HCT116 (cell line): ENCODE measurements around the gene CELA2A.

Source experiments
- CTCF ChIP-seq, 3 experiments: fragments of 200-600 bp in 1 of 3; sonication (generic) in 1 of 3; IDR thresholded peaks in 2 of 3; conservative IDR thresholded peaks in 1 of 3; 2 replicates each; pipeline ENCODE4 v1.5.1; 2012 to 2017; ENCODE audit warnings: low read depth in 2 of 3, low read length in 2 of 3, antibody characterized with exemption in 1 of 3, borderline replicate concordance in 1 of 3, control low read depth in 1 of 3, mild to moderate bottlenecking in 1 of 3, mixed read lengths in 1 of 3, mixed run types in 1 of 3, moderate library complexity in 1 of 3; ENCODE audit not compliant: insufficient read depth in 1 of 3
- EZH2 ChIP-seq: fragments of 200-600 bp; sonication (generic); IDR thresholded peaks from 2 replicates; pipeline ENCODE4 v1.6.1; 2017; ENCODE audit warnings: antibody characterized with exemption, mixed run types
- EZH2phosphoT487 ChIP-seq: fragments of 200-600 bp; IDR thresholded peaks from 2 replicates; pipeline ENCODE4 v1.6.1; 2018; ENCODE audit warnings: antibody characterized with exemption, borderline replicate concordance
- POLR2A ChIP-seq: IDR thresholded peaks from 2 replicates; pipeline ENCODE4 v1.7.0; 2011; ENCODE audit warnings: borderline replicate concordance; ENCODE audit not compliant: insufficient read depth, insufficient read length; ENCODE audit errors: extremely low read depth
- ZNF274 ChIP-seq: fragments of 200-500 bp; sonication (Bioruptor generic); IDR thresholded peaks from 2 replicates; pipeline ENCODE4 v1.6.1; 2014; ENCODE audit warnings: mild to moderate bottlenecking, low read depth, low read length, inconsistent platforms
- TF ChIP-seq, protein P1 (sequence below): IDR thresholded peaks from 2 replicates; pipeline ENCODE4 v1.6.1; 2011; ENCODE audit warnings: mild to moderate bottlenecking, low read length, moderate library complexity; ENCODE audit not compliant: insufficient replicate concordance; ENCODE audit errors: extremely low read depth

DNA sequence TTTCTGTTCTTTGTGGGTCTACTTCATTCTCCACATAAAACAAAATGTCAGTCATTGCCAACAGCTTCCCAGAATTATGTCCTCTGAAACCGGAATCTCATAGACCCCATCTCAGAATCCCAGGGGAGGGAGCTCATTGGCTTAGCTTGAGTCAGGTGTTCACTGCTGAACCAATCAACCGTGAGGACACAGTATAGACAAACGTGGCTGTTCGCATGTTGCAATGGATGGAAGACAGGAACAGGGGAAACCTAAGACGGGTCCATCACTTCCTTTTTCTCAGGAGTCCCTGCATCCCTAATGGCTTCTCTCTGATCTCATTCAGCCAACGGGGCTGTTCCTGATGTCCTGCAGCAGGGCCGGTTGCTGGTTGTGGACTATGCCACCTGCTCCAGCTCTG lies 9.1 kb downstream of the CELA2A start:
- TF ChIP-seq CTCF (IDR thresholded peaks at IDR 0.05 in 2 of 3, conservative IDR thresholded peaks at IDR 0.05 in 1 of 3; ENCODE audit: borderline replicate concordance in 1 of 3, insufficient read depth in 1 of 3, low read depth in 2 of 3, low read length in 2 of 3) (no peak), ZNF274 (no peak), EZH2phosphoT487 (no peak), POLR2A (no peak), EZH2 (no peak)
- TF ChIP-seq, protein P1, sequence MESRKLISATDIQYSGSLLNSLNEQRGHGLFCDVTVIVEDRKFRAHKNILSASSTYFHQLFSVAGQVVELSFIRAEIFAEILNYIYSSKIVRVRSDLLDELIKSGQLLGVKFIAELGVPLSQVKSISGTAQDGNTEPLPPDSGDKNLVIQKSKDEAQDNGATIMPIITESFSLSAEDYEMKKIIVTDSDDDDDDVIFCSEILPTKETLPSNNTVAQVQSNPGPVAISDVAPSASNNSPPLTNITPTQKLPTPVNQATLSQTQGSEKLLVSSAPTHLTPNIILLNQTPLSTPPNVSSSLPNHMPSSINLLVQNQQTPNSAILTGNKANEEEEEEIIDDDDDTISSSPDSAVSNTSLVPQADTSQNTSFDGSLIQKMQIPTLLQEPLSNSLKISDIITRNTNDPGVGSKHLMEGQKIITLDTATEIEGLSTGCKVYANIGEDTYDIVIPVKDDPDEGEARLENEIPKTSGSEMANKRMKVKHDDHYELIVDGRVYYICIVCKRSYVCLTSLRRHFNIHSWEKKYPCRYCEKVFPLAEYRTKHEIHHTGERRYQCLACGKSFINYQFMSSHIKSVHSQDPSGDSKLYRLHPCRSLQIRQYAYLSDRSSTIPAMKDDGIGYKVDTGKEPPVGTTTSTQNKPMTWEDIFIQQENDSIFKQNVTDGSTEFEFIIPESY: no peak
